Caco-2 (cell line): ENCODE measurements around the gene ZNF319. TPM values are rescaled to one million over a fixed set of nuclear protein-coding genes. Genes with fewer than 3 reads are reported as not detected.

Experiments used
- BruUV-seq: library from RNA; stranded (reverse); fragments of 400-500 nt; replicated peaks from 2 replicates; lab custom pipeline; 2021; lab: Mats Ljungman, UMichigan
- CTCF ChIA-PET: fragments of 300-600 bp; sonication (Branson Sonifier 250); formaldehyde crosslinking; loops from one replicate; lab custom pipeline; 2022; ENCODE audit warnings: antibody characterized with exemption; lab: Charles Lee
- POLR2A ChIA-PET: fragments of 300-600 bp; sonication (Branson Sonifier 250); formaldehyde crosslinking; loops from one replicate; lab custom pipeline; 2022; ENCODE audit warnings: antibody characterized with exemption; lab: Charles Lee
- DNase-seq, 2 experiments: peaks; one replicate each; pipeline versions ENCODE4 v3.0.0 to v3.0.0-alpha.2; 2020 to 2022
- H3K27me3 ChIP-seq: replicated peaks from 2 replicates; pipeline ENCODE4 v1.6.0; 2011; ENCODE audit warnings: low read length; ENCODE audit not compliant: control insufficient read depth, insufficient read depth
- H3K36me3 ChIP-seq: 2 replicates; pipeline ENCODE4 v1.5.1; 2011; ENCODE audit warnings: low read length; ENCODE audit not compliant: control insufficient read depth, insufficient read depth
- H3K4me1 ChIP-seq: fragments of 250-450 bp; sonication (Bioruptor Pico); 2 replicates; pipeline ENCODE4 v1.5.1; 2020; ENCODE audit warnings: mild to moderate bottlenecking
- H3K4me3 ChIP-seq: 2 replicates; pipeline ENCODE4 v1.5.1; 2011; ENCODE audit warnings: low read depth, mild to moderate bottlenecking, control low read depth, low read length
- H3K9me3 ChIP-seq: fragments of 250-450 bp; sonication (Bioruptor Pico); 2 replicates; pipeline ENCODE4 v1.5.1; 2020; ENCODE audit warnings: mild to moderate bottlenecking, moderate library complexity
- H3K27ac Mint-ChIP-seq: one replicate; pipeline ENCODE4 v1.8.0; 2022; ENCODE audit warnings: mixed read lengths; ENCODE audit not compliant: unreplicated experiment
- H3K27me3 Mint-ChIP-seq: one replicate; pipeline ENCODE4 v1.8.0; 2022; ENCODE audit warnings: mixed read lengths; ENCODE audit not compliant: insufficient read depth, unreplicated experiment
- H3K36me3 Mint-ChIP-seq: one replicate; pipeline ENCODE4 v1.8.0; 2022; ENCODE audit warnings: mild to moderate bottlenecking, mixed read lengths; ENCODE audit not compliant: insufficient read depth, unreplicated experiment
- H3K4me1 Mint-ChIP-seq: one replicate; pipeline ENCODE4 v1.8.0; 2022; ENCODE audit warnings: low read depth, mixed read lengths; ENCODE audit not compliant: unreplicated experiment
- H3K4me3 Mint-ChIP-seq: one replicate; pipeline ENCODE4 v1.8.0; 2022; ENCODE audit warnings: mild to moderate bottlenecking, moderate library complexity, mixed read lengths; ENCODE audit not compliant: unreplicated experiment
- H3K9me3 Mint-ChIP-seq: one replicate; pipeline ENCODE4 v1.8.0; 2022; ENCODE audit warnings: mixed read lengths; ENCODE audit not compliant: unreplicated experiment
- CTCF ChIP-seq, 2 experiments: fragments of 200-600 bp in 1 of 2; IDR thresholded peaks; 1 replicate in 1 of 2; 2 replicates in 1 of 2; pipeline versions ENCODE4 v1.5.1 to v1.8.0; 2011 to 2022; ENCODE audit warnings: antibody characterized with exemption in 1 of 2, control low read depth in 1 of 2, inconsistent platforms in 1 of 2, low read depth in 1 of 2, low read length in 1 of 2, mild to moderate bottlenecking in 1 of 2, moderate library complexity in 1 of 2; ENCODE audit not compliant: insufficient read depth in 1 of 2, severe bottlenecking in 1 of 2, unreplicated experiment in 1 of 2
- intact Hi-C: fragments of 100-400 bp; cut with micrococcal nuclease; formaldehyde crosslinking; loops from one replicate; pipeline ENCODE4 v1.10.0; 2022; ENCODE audit not compliant: unreplicated experiment
- total RNA-seq: library from RNA; stranded (reverse); gene quantifications from 2 replicates; pipeline ENCODE4 v1.2.3, GENCODE V29; 2022

ZNF319 gene
- total RNA-seq, 1 experiment from 2014 or later, result 16.3 TPM

GRCh38 chr16:58048494-58049231, 48.2 kb upstream of the ZNF319 start:
- no peaks in the 10 kb centered on the region for H3K27me3 Mint-ChIP-seq
- peaks cover 5% of the 10 kb centered on the region for H3K4me1 Mint-ChIP-seq
- intact Hi-C loops, result no loop called here
- DNase-seq, result no peak
- H3K4me3 ChIP-seq, result no peak overlapping the region
- no peaks in the 10 kb centered on the region for H3K36me3 Mint-ChIP-seq
- H3K4me3 Mint-ChIP-seq, result no peak overlapping the region
- H3K4me1 ChIP-seq, result peaks cover 14% of the 10 kb centered on the region; the same call in 1 of the 2 replicates
- no peak overlapping the region for H3K27ac Mint-ChIP-seq
- no peaks in the 10 kb centered on the region for H3K36me3 ChIP-seq
- no peak for TF ChIP-seq CTCF (IDR thresholded peaks at IDR 0.05; ENCODE audit: insufficient read depth in 1 of 2, low read depth in 1 of 2, low read length in 1 of 2, severe bottlenecking in 1 of 2, unreplicated experiment in 1 of 2)
- H3K9me3 ChIP-seq, result no peaks in the 10 kb centered on the region
- no peaks in the 10 kb centered on the region for H3K27me3 ChIP-seq
- BruUV-seq, result no TSS peak
- H3K9me3 Mint-ChIP-seq, result no peaks in the 10 kb centered on the region
- CTCF ChIA-PET, result interaction anchor here (1.8 kb wide), 1 partner anchor 81 kb away, joined by 4 read pairs; the partner anchor contains the start of gene CFAP20
- POLR2A ChIA-PET, result interaction anchor here (1.6 kb wide), 1 partner anchor 81 kb away, joined by 4 read pairs; the partner anchor contains the start of gene CFAP20

- intact Hi-C loops, result no loop called here
- Mint-ChIP-seq H3K27ac (no peak overlapping the region), H3K4me3 (no peak overlapping the region), H3K4me1 (peaks cover 5% of the 10 kb centered on the region), H3K27me3 (no peaks in the 10 kb centered on the region), H3K36me3 (no peaks in the 10 kb centered on the region), H3K9me3 (no peaks in the 10 kb centered on the region)
- no peak overlapping the region for H3K4me3 ChIP-seq
- ChIA-PET CTCF (interaction anchor here (0.6 kb wide), 1 partner anchor 23 kb away, joined by 3 read pairs; no protein-coding TSS in a partner anchor), POLR2A (interaction anchor here (1.6 kb wide), 1 partner anchor 81 kb away, joined by 4 read pairs; the partner anchor contains the start of gene CFAP20)
- no peak for TF ChIP-seq CTCF (IDR thresholded peaks at IDR 0.05; ENCODE audit: insufficient read depth in 1 of 2, low read depth in 1 of 2, low read length in 1 of 2, severe bottlenecking in 1 of 2, unreplicated experiment in 1 of 2)
- peak in 1 of 2 experiments; percentile 52 for DNase-seq
- H3K9me3 ChIP-seq, result no peaks in the 10 kb centered on the region
- H3K27me3 ChIP-seq, result no peaks in the 10 kb centered on the region
- BruUV-seq, result no TSS peak
- peaks cover 14% of the 10 kb centered on the region; the same call in 1 of the 2 replicates for H3K4me1 ChIP-seq
- H3K36me3 ChIP-seq, result peaks cover 1% of the 10 kb centered on the region; the same call in 1 of the 2 replicates
These were observed 47.3 kb upstream of the ZNF319 start for GRCh38 chr16:58047557-58048348.

GRCh38 chr16:58046936-58047335, 46.5 kb upstream of the ZNF319 start:
- intact Hi-C loops, result no loop called here
- Mint-ChIP-seq H3K4me1 (peaks cover 5% of the 10 kb centered on the region), H3K9me3 (no peaks in the 10 kb centered on the region), H3K27me3 (no peaks in the 10 kb centered on the region), H3K36me3 (no peaks in the 10 kb centered on the region), H3K27ac (no peak overlapping the region), H3K4me3 (no peak overlapping the region)
- ChIA-PET POLR2A (interaction anchor here (1.6 kb wide), 1 partner anchor 82 kb away, joined by 4 read pairs; the partner anchor contains the start of gene CFAP20), CTCF (no interaction called here)
- H3K36me3 ChIP-seq, result peaks cover 1% of the 10 kb centered on the region; the same call in 1 of the 2 replicates
- no peaks in the 10 kb centered on the region for H3K9me3 ChIP-seq
- TF ChIP-seq CTCF (IDR thresholded peaks at IDR 0.05; ENCODE audit: insufficient read depth in 1 of 2, low read depth in 1 of 2, low read length in 1 of 2, severe bottlenecking in 1 of 2, unreplicated experiment in 1 of 2), result no peak
- H3K4me1 ChIP-seq, result peaks cover 14% of the 10 kb centered on the region; the same call in 1 of the 2 replicates
- no TSS peak for BruUV-seq
- DNase-seq, result no peak
- H3K27me3 ChIP-seq, result no peaks in the 10 kb centered on the region
- no peak overlapping the region for H3K4me3 ChIP-seq
